ENCODE data around the gene IL18BP.

DNA sequence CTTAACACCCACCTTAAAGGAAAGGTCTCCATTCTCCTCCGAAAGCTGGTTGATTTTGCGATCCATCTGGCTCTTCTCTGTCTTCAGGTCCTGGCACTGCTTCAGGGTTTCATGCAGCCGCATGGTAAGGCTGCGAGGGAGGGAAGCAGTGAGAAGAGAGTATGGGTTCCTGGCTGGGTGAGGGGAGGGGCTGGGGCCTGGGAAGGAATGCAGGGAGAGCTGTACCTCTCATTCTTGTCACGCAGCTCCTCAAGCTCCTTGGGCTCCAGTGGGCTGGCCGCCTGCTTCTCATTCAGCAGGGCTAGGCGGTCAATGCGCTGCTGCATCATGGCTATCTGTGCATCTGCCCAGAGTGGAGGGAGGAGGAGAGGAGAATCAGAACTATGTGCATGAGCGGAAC lies 19.5 kb downstream of the IL18BP start:
- TF ChIP-seq CTCF (IDR thresholded peaks at IDR 0.05): no peak
- TF ChIP-seq POLR2A (IDR thresholded peaks at IDR 0.05): no peak
